ENCODE results near the gene ASF1A.

The ASF1A gene

GRCh38 chr6:118908441-118908840, 14.5 kb downstream of the ASF1A start:
- H3K36me3 ChIP-seq: peaks cover 95 to 100% (median 99%) of the 10 kb centered on the region in 11 experiments

GRCh38 chr6:118912646-118913045, 18.7 kb downstream of the ASF1A start:
- H3K27me3 ChIP-seq: no peaks in the 10 kb centered on the region
- peaks cover 89 to 100% (median 98%) of the 10 kb centered on the region in 11 experiments for H3K36me3 ChIP-seq
- no peaks in the 10 kb centered on the region for H3K4me1 ChIP-seq
- no peak overlapping the region for H3K4me3 ChIP-seq
- no peak overlapping the region for H3K27ac ChIP-seq
- no peaks in the 10 kb centered on the region for H3K9me3 ChIP-seq (replicated peaks in 1 of 11)
- no peak overlapping the region for H3K9ac ChIP-seq
- peaks cover 0 to 15% (median 3%) of the 10 kb centered on the region in 11 experiments; a peak in 6 of 22 replicates for H4K20me1 ChIP-seq
- no peak for TF ChIP-seq Cebpa-rat (IDR thresholded peaks at IDR 0.05)
- no peak overlapping the region for H3K4me2 ChIP-seq

More at GRCh38 chr6:118908441-118908840, 14.5 kb downstream of the ASF1A start:
- Histone ChIP-seq H3K27me3 (no peaks in the 10 kb centered on the region), H3K9me3 (replicated peaks in 1 of 11) (no peaks in the 10 kb centered on the region), H3K9ac (no peak overlapping the region), H3K4me1 (no peaks in the 10 kb centered on the region), H3K4me2 (no peak overlapping the region), H4K20me1 (peaks cover 0 to 41% (median 19%) of the 10 kb centered on the region in 11 experiments; a peak in 13 of 22 replicates), H3K27ac (no peak overlapping the region), H3K4me3 (no peak overlapping the region)
- TF ChIP-seq Cebpa-rat (IDR thresholded peaks at IDR 0.05): no peak

GRCh38 chr6:118913161-118913560, 19.2 kb downstream of the ASF1A start:
- Histone ChIP-seq H3K36me3 (peaks cover 84 to 100% (median 96%) of the 10 kb centered on the region in 11 experiments), H3K9ac (no peak overlapping the region), H3K27ac (no peak overlapping the region), H3K4me1 (no peaks in the 10 kb centered on the region), H3K4me2 (no peak overlapping the region), H4K20me1 (peaks cover 0 to 15% (median 5%) of the 10 kb centered on the region in 11 experiments; a peak in 6 of 22 replicates), H3K27me3 (no peaks in the 10 kb centered on the region), H3K9me3 (replicated peaks in 1 of 11) (no peaks in the 10 kb centered on the region), H3K4me3 (no peak overlapping the region)
- TF ChIP-seq Cebpa-rat (IDR thresholded peaks at IDR 0.05): no peak

- peaks cover 73 to 100% (median 90%) of the 10 kb centered on the region in 11 experiments for H3K36me3 ChIP-seq
- H3K9ac ChIP-seq: no peak overlapping the region
- no peaks in the 10 kb centered on the region for H3K27me3 ChIP-seq
- TF ChIP-seq Cebpa-rat (IDR thresholded peaks at IDR 0.05): no peak
- peaks cover 0 to 15% (median 6%) of the 10 kb centered on the region in 11 experiments; a peak in 6 of 22 replicates for H4K20me1 ChIP-seq
- H3K4me1 ChIP-seq: no peaks in the 10 kb centered on the region
- H3K4me2 ChIP-seq: no peak overlapping the region
- no peak overlapping the region for H3K27ac ChIP-seq
- H3K4me3 ChIP-seq: no peak overlapping the region
- H3K9me3 ChIP-seq (replicated peaks in 1 of 11): no peaks in the 10 kb centered on the region
Observed at GRCh38 chr6:118914598-118914997, 20.6 kb downstream of the ASF1A start.

GRCh38 chr6:118917546-118918328, 23.8 kb downstream of the ASF1A start:
- H3K9me3 ChIP-seq (replicated peaks in 1 of 11): no peaks in the 10 kb centered on the region
- H3K4me1 ChIP-seq: no peaks in the 10 kb centered on the region
- H3K27me3 ChIP-seq: no peaks in the 10 kb centered on the region
- H3K4me3 ChIP-seq: no peak overlapping the region
- H4K20me1 ChIP-seq: peaks cover 0 to 15% (median 0%) of the 10 kb centered on the region in 11 experiments; a peak in 6 of 22 replicates
- no peak overlapping the region for H3K4me2 ChIP-seq
- H3K27ac ChIP-seq: no peak overlapping the region
- peaks cover 72 to 100% (median 90%) of the 10 kb centered on the region in 11 experiments for H3K36me3 ChIP-seq
- no peak for TF ChIP-seq Cebpa-rat (IDR thresholded peaks at IDR 0.05)
- H3K9ac ChIP-seq: no peak overlapping the region

GRCh38 chr6:118918329-118918725, 24.4 kb downstream of the ASF1A start:
- H3K36me3 ChIP-seq: peaks cover 74 to 100% (median 90%) of the 10 kb centered on the region in 11 experiments
- no peaks in the 10 kb centered on the region for H3K9me3 ChIP-seq (replicated peaks in 1 of 11)
- H3K27ac ChIP-seq: no peak overlapping the region
- H3K4me1 ChIP-seq: no peaks in the 10 kb centered on the region
- H3K9ac ChIP-seq: no peak overlapping the region
- H3K4me2 ChIP-seq: no peak overlapping the region
- no peak overlapping the region for H3K4me3 ChIP-seq
- 0 out of 22 replicates have a peak, but pooled peaks of 1 of the 11 experiments have one; percentile 12 for TF ChIP-seq Cebpa-rat (IDR thresholded peaks at IDR 0.05)
- H3K27me3 ChIP-seq: no peaks in the 10 kb centered on the region
- H4K20me1 ChIP-seq: peaks cover 0 to 13% (median 0%) of the 10 kb centered on the region in 11 experiments; a peak in 5 of 22 replicates

GRCh38 chr6:118921084-118921483, 27.1 kb downstream of the ASF1A start:
- Histone ChIP-seq H3K27ac (no peak overlapping the region), H3K36me3 (peaks cover 67 to 100% (median 89%) of the 10 kb centered on the region in 11 experiments), H4K20me1 (peaks cover 0 to 14% (median 0%) of the 10 kb centered on the region in 11 experiments; a peak in 2 of 22 replicates), H3K9ac (no peak overlapping the region), H3K4me1 (no peaks in the 10 kb centered on the region), H3K9me3 (replicated peaks in 1 of 11) (no peaks in the 10 kb centered on the region), H3K4me2 (no peak overlapping the region), H3K4me3 (no peak overlapping the region), H3K27me3 (no peaks in the 10 kb centered on the region)
- TF ChIP-seq Cebpa-rat (IDR thresholded peaks at IDR 0.05): no peak

GRCh38 chr6:118923035-118923434, 29.1 kb downstream of the ASF1A start:
- Histone ChIP-seq H3K27ac (no peak overlapping the region), H3K4me3 (no peak overlapping the region), H3K9ac (no peak overlapping the region), H3K27me3 (no peaks in the 10 kb centered on the region), H3K9me3 (replicated peaks in 1 of 11) (no peaks in the 10 kb centered on the region), H4K20me1 (peaks cover 0 to 11% (median 0%) of the 10 kb centered on the region in 11 experiments; a peak in 2 of 22 replicates), H3K4me1 (no peaks in the 10 kb centered on the region), H3K4me2 (no peak overlapping the region), H3K36me3 (peaks cover 65 to 100% (median 88%) of the 10 kb centered on the region in 11 experiments)
- TF ChIP-seq Cebpa-rat (IDR thresholded peaks at IDR 0.05): no peak

GRCh38 chr6:118930680-118931079, 36.7 kb downstream of the ASF1A start:
- H3K9ac ChIP-seq: no peak overlapping the region
- H3K9me3 ChIP-seq (replicated peaks in 1 of 11): no peaks in the 10 kb centered on the region
- H3K4me1 ChIP-seq: peaks cover 7 to 20% (median 14%) of the 10 kb centered on the region in 10 experiments; a peak in 18 of 20 replicates
- H3K27ac ChIP-seq: no peak overlapping the region
- peaks cover 47 to 73% (median 59%) of the 10 kb centered on the region in 11 experiments for H3K36me3 ChIP-seq
- H3K4me2 ChIP-seq: no peak overlapping the region
- TF ChIP-seq Cebpa-rat (IDR thresholded peaks at IDR 0.05): no peak
- peaks cover 0 to 29% (median 20%) of the 10 kb centered on the region in 11 experiments; a peak in 15 of 22 replicates for H4K20me1 ChIP-seq
- H3K27me3 ChIP-seq: no peaks in the 10 kb centered on the region
- no peak overlapping the region for H3K4me3 ChIP-seq
